NCI-H526 treated with DMSO at 0.1 percent for 48 hours (cell line): ENCODE measurements around the gene PIK3C2B.
"Not testable (repeated sequence)": the region's sequence is repeated elsewhere in the genome, so short reads cannot be mapped to it uniquely, and the experiment has no call there.

Source experiments
- DNase-seq: peaks from one replicate; lab custom pipeline; 2025; lab: John Stamatoyannopoulos, UW

PIK3C2B gene, protein sequence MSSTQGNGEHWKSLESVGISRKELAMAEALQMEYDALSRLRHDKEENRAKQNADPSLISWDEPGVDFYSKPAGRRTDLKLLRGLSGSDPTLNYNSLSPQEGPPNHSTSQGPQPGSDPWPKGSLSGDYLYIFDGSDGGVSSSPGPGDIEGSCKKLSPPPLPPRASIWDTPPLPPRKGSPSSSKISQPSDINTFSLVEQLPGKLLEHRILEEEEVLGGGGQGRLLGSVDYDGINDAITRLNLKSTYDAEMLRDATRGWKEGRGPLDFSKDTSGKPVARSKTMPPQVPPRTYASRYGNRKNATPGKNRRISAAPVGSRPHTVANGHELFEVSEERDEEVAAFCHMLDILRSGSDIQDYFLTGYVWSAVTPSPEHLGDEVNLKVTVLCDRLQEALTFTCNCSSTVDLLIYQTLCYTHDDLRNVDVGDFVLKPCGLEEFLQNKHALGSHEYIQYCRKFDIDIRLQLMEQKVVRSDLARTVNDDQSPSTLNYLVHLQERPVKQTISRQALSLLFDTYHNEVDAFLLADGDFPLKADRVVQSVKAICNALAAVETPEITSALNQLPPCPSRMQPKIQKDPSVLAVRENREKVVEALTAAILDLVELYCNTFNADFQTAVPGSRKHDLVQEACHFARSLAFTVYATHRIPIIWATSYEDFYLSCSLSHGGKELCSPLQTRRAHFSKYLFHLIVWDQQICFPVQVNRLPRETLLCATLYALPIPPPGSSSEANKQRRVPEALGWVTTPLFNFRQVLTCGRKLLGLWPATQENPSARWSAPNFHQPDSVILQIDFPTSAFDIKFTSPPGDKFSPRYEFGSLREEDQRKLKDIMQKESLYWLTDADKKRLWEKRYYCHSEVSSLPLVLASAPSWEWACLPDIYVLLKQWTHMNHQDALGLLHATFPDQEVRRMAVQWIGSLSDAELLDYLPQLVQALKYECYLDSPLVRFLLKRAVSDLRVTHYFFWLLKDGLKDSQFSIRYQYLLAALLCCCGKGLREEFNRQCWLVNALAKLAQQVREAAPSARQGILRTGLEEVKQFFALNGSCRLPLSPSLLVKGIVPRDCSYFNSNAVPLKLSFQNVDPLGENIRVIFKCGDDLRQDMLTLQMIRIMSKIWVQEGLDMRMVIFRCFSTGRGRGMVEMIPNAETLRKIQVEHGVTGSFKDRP (N-terminal part only)

DNA sequence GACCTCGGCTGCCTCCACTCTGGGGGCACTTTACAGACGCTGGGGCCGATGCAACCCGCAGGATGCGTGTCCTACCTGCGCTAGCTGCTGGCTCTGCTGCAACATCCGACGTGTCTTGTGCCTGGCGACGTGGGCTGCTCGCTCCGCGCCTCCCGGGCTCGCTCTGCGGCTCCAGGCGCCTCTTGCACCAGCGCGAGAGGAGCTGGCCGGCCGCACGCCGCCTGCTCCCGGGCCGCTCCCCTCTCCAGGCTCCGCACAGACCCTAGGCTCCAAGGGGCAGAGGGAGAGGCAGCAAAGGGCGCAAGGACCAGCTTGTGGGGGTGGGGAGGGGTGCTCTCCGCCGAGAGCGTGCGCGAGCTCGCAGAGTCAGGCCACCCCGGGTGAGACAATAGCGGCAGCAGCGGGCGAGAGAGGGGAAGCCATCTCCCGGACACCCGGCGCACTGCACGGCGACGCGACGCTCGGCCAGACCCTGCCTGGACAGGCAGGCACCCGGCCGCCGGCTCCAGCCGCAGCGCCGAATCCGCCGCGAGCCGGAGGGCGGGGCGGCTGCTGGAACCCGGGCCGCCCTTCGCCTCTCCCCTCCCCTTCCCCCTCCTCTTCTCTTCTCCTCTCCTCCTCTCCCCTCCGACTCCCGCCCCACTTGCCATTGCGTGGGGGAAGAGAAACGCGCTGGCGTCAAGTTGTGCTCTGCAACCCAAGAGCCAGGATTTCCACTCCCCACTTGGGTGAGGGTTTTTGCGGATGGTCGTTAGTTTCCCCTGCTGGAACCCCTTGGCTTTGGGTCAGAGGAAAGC lies at the start of gene PIK3C2B:
Gene PIK3C2B, minus strand, starts transcription at position 525 of the 797 bp plus-strand sequence. CDS start 25,003 bp downstream, outside the sequence.
- peak; percentile 66 for DNase-seq

- DNase-seq: no peak
Observed at GRCh38 chr1:204544321-204544720, 49.7 kb upstream of the PIK3C2B start.

- no peak for DNase-seq
Observed at GRCh38 chr1:204541626-204542025, 47.0 kb upstream of the PIK3C2B start.

DNA sequence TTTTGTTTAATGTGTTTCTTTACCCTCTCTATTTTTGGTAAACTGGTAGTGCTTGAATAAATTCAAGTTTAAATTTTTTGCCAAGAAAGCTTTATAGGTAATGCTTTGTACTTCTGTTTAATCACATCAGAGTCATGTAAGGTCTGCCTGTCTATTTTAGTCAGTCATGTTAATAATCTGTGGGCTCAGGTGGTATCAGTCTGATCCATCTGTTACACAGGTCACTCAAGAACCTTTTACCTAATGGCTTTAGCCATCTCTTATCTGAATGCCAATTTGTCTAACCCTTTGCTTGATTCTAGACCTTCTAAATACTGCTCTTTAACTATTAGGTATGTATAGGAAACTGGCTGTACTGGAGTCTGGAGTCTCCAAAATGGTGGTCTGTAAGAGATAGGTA lies 38.2 kb upstream of the PIK3C2B start:
- no peak for DNase-seq

DNA sequence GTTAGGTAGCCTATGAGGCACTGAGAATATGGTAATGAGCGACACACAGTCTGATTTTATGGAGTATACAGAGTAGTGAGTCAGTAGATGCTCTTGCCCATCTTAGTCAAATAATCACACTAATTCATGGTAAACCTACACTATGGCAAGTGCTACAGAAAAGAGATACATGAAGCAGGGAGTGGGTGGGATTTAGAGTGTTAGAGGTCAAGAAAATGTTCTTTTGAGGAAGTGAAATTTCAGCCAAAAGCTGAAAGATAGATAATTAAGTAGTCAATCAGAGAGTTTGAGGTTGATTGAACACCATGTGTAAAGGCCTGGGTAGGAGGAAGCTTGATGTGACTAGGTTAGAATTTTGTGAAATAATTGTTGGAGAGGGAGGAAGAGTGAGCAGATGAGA lies 36.3 kb upstream of the PIK3C2B start:
- no peak for DNase-seq

DNA sequence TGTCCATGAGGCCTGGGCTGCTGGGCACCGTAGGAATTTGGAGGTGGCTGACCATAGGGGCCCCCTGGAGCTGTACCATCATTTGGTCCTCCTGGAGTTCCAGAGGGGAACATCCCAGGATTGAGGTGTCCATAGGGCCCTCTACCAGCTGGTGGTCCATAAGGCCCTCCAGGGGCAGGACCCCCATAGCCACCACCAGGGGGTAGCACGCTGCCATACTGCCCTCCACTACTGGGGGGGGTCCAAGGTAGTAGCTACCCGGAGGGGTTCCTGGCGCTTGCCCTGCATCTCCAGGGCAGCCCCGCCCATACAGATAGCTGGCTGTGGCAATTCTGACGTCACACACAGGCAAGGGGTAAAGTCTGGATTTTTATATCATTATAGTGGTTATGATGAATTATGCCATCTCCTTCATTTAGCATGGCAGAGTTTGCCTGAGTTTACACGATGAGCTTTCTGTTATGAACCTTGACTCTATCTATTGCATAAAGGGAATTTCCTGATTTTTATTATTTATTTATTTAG lies 34.8 kb upstream of the PIK3C2B start:
- DNase-seq: no peak

DNA sequence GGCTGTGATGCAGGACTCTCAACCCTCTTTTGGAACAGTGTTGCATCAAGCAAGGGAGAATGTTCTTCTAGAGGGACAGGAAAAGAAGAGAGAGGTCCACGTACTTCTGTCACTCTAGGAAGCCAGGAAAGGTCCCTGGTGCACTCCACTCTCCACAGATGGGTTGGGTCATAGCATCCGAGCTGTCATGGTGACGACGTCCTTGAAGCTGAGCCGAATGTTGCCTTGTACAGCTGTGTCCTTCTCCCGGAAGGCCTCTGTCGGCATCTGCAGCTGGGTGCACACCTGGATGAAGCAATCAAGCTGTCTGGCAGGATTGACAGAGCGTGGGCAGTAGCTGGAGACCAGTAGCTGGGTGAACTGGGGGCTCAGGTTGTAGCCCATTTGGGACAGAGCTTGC lies 34.1 kb upstream of the PIK3C2B start:
- DNase-seq: no peak

- DNase-seq: no peak
Observed at GRCh38 chr1:204528241-204528640, 33.6 kb upstream of the PIK3C2B start.

DNA sequence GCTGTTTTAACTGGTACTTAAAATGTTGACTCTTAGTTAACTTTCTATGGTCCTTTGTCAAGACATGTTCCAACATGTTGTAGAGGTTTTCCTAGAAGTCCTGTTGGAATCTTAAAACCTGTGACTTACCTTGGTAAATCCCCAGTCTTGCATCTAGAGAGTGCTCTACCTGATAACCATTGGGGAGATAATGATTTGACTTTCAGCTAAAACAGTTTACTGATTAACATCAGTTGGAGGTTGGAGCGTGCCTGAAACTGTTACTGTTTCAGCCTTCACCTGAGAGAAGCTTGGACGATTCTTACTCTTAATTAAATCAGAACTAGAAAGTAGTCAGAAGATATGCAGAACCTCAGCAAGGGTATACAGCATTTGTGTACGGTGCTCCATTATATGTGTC lies 30.4 kb upstream of the PIK3C2B start:
- DNase-seq: no peak

GRCh38 chr1:204523605-204524215 lies 29.1 kb upstream of the PIK3C2B start:
- DNase-seq: no peak

GRCh38 chr1:204521941-204522521 lies 27.4 kb upstream of the PIK3C2B start:
- DNase-seq: not testable (repeated sequence)

DNA sequence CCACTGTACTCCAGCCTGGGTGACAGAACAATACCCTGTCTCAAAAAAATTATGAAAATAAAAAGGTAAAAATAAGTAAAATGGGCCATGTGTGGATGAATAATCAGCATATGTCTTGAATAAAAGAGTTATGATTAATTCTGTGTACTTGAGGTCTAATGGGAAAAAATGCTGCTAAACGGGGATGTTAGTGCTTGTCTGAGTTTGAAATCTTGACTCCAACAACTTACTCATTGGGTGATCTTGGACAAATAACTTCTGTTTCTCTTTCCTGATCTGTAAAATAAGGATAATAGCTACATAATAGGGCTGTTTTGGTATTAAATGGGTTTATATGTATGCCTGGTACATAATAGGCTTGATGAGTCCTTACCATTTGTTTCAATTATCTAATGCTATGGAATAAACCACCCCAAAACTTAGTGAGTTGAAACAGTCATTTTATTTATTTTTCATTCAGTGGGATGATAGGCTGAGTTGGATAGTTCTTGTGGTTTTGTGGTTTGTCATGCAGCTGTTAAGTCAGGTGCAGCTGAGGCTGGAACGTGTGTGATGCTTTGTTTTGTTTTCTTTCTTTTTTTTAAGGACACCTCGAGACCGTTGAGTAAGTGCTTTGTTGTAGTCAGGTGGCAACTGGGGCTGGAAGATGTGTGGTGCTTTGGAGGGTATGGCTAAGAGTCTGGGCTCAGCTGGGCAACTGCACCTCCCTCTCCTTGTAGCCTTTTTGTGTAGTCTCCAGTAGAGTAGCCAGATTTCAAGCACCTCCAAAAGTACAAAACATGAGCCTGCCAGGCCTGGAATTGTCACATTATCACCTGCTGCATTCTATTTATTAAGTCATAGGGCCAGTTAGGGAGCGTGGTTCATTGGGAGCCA lies 26.5 kb upstream of the PIK3C2B start:
- DNase-seq: no peak

DNA sequence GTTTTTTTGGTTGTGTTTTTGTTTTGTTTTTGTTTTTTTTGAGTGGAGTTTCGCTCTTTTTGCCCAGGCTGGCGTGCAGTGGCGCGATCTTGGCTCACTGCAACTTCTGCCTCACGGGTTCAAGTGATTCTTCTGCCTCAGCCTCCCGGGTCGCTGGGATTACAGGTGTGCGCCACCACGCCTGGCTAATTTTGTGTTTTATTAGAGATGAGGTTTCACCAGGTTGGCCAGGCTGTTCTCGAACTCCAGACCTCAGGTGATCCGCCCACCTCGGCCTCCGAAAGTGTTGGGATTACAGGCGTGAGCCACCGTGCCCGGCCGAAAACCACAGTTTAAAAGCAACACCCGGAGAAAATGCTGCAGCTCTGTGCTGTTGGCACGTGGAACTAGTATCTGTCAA lies 22.8 kb upstream of the PIK3C2B start:
- not testable (repeated sequence) for DNase-seq

DNA sequence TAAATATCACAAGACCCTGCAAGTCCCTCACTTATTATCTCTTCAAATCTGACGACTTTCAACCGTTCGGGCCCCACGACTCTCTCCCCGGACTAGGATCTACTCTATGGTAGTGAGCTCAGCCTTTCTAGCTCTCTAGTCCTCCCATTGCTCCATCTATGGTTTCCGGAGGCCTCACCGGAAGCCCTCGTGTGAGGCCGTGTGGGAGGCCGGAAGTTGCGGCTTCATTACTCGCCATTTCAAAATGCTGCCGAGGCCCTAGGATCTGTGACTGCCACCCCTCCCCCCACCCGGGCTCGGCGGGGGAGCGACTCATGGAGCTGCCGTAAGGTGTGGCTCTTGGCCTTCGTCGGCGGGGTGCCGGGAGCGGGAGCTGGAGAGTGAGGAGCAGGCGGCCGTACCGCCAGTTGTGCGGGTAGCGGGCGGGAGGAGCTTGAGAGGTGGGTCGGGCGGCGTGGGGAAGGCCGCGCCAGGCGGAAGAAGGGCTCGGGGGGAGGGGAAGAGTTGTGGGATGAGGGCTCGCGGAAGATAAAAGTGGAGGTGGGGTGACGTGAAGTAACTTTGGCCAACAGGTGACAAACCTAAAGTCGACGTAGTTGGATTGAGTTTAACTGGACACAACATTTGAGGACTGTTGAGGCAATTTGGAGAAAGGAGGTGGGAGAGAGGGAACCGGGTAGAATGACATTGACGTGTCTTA lies 21.7 kb upstream of the PIK3C2B start, which contains the start of gene MDM4:
Gene MDM4, plus strand, starts transcription at position 227 of the 700 bp plus-strand sequence. CDS start 9,113 bp downstream, outside the sequence.
- peak; percentile 83 for DNase-seq

DNA sequence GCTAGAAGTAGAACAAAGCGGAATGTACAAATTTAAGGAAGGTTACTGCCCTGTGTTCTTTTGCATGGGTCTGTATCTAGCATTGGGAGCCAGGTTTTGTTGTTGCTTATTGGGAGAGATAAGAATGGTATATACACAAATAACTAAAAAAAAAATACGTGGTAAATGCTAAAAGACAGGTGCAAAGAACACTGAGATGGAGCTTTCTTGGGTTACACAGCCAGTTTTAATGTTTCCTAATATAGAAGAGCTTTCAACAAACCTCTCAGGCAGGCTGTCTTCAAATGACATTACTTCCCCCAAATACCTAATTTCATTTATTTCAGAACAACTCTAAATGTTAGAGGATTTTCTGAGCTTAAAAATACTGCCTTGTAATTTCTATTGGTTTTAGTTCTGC lies 20.2 kb upstream of the PIK3C2B start:
- DNase-seq: no peak

- DNase-seq: no peak
Observed at GRCh38 chr1:204513117-204513716, 18.6 kb upstream of the PIK3C2B start.

DNA sequence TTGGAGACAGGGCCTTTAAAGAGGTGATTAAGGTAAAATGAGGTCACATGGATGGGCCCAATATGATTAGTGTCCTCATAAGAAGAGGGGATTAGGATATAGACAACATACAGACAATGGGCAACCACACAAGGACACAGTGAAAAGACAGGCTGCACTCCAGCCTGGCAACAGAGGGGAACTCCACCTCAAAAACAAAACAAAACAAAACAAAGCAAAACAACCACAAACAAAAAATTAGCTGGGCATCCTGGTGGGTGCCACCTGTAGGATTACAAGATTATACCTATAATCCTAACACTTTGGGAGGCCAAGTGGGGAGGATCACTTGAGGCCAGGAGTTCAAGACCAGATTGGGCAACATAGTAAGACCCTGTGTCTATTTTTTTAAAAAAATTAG lies 16.8 kb upstream of the PIK3C2B start:
- no peak for DNase-seq

DNA sequence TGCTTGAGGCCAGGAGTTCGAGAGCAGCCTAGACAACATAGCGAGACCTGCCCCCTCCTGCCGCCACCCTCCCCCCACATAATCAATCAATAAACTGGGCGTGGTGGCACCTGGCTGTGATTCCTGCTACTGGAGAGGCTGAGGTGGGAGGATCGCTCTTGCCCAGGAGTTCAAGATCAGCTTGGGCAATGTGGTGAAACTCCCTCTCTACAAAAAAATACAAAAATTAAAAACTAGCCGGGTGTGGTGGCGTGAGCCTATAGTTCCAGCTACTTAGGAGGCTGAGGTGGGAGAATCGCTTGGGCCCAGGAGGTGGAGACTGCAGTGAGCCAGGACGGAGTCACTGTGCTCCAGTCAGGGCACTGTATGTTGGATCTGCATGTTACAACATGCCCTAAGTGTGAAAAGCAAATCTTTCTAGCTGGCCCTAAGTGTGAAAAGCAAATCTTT lies 14.6 kb upstream of the PIK3C2B start:
- no peak for DNase-seq
